Smooth muscle cell of the brain vasculature (primary cell): ENCODE data around the gene RAET1G.
"Not testable (repeated sequence)": the region's sequence is repeated elsewhere in the genome, so short reads cannot be mapped to it uniquely, and the experiment has no call there.

Source experiments
- DNase-seq: peaks from one replicate; pipeline ENCODE4 v3.0.0-alpha.2; 2012; ENCODE audit warnings: low read depth, low spot score

The RAET1G gene

GRCh38 chr6:149913540-149914240 is 9.2 kb downstream of the RAET1G start:
- no peak for DNase-seq

- no peak for DNase-seq
These were observed 9.8 kb downstream of the RAET1G start for GRCh38 chr6:149913085-149913484.

GRCh38 chr6:149912680-149913079 is 10.2 kb downstream of the RAET1G start:
- not testable (repeated sequence) for DNase-seq

GRCh38 chr6:149910721-149911151 is 12.2 kb downstream of the RAET1G start:
- DNase-seq = no peak

GRCh38 chr6:149909701-149910470 is 13.0 kb downstream of the RAET1G start:
- no peak for DNase-seq

- not testable (repeated sequence) for DNase-seq
These were observed 14.4 kb downstream of the RAET1G start for GRCh38 chr6:149908480-149908879.

- DNase-seq = no peak
These were observed 15.6 kb downstream of the RAET1G start for GRCh38 chr6:149907317-149907716.

GRCh38 chr6:149906405-149906804 is 16.5 kb downstream of the RAET1G start:
- no peak for DNase-seq

GRCh38 chr6:149905911-149906371 is 17.0 kb downstream of the RAET1G start:
- no peak for DNase-seq

GRCh38 chr6:149905371-149905910 is 17.5 kb downstream of the RAET1G start:
- no peak for DNase-seq

- no peak for DNase-seq
These were observed 18.1 kb downstream of the RAET1G start for GRCh38 chr6:149904661-149905370.

- DNase-seq = no peak
These were observed 18.8 kb downstream of the RAET1G start for GRCh38 chr6:149903938-149904611.

GRCh38 chr6:149901444-149902140 is 21.3 kb downstream of the RAET1G start:
- no peak for DNase-seq

- no peak for DNase-seq
These were observed 22.1 kb downstream of the RAET1G start for GRCh38 chr6:149900620-149901443.

GRCh38 chr6:149899926-149900619 is 22.8 kb downstream of the RAET1G start:
- no peak for DNase-seq

- DNase-seq = no peak
These were observed 23.4 kb downstream of the RAET1G start for GRCh38 chr6:149899486-149899885.

GRCh38 chr6:149898966-149899365 is 24.0 kb downstream of the RAET1G start:
- DNase-seq = no peak

- DNase-seq = no peak
These were observed 24.8 kb downstream of the RAET1G start, which contains the start of gene RAET1E for GRCh38 chr6:149897855-149898744. Gene RAET1E (minus strand): TSS chr6:149898113. CDS start chr6:149890901, 7,212 bp downstream.
